Esophagus squamous epithelium (tissue), 4 donors: ENCODE measurements around the gene DRC3.

Experiments used
- CTCF ChIP-seq, 6 experiments: fragments of 450-650 bp in 4 of 6; fragments of 200-600 bp in 2 of 6; sonication (generic) in 2 of 6; IDR thresholded peaks; one replicate each; pipeline ENCODE4 v1.5.1; 2016 to 2019; ENCODE audit warnings: antibody characterized with exemption in 6 of 6, mild to moderate bottlenecking in 4 of 6, moderate library complexity in 4 of 6
- POLR2A ChIP-seq, 4 donors: fragments of 450-650 bp; IDR thresholded peaks; one replicate each; pipeline ENCODE4 v1.6.1; 2017; ENCODE audit warnings: antibody characterized with exemption in 4 of 4, mild to moderate bottlenecking in 4 of 4, moderate library complexity in 3 of 4

- TF ChIP-seq CTCF (IDR thresholded peaks at IDR 0.05) (no peak), POLR2A (IDR thresholded peaks at IDR 0.05) (no peak)
Observed at GRCh38 chr17:17994271-17995069, 21.8 kb downstream of the DRC3 start.
